GM18870 (cell line): ENCODE results near the gene MYD88.
A peak's percentile ranks its signal among the peaks of the same experiment; 100 is the strongest.

ENCODE experiments used
- ATAC-seq: cut with Tn5 transposase; IDR thresholded peaks from one replicate; pipeline ENCODE4 v1.9.1; 2021; ENCODE audit warnings: moderate library complexity; ENCODE audit not compliant: unreplicated experiment

The MYD88 gene

GRCh38 chr3:38111696-38112377 is 26.6 kb upstream of the MYD88 start:
- no peak for ATAC-seq

GRCh38 chr3:38112378-38112761 is 26.1 kb upstream of the MYD88 start:
- ATAC-seq: no peak

- ATAC-seq: no peak
These were observed 24.2 kb upstream of the MYD88 start for GRCh38 chr3:38114052-38114874.

- no peak for ATAC-seq
These were observed 23.4 kb upstream of the MYD88 start for GRCh38 chr3:38114875-38115644.

- ATAC-seq: no peak
These were observed 22.6 kb upstream of the MYD88 start for GRCh38 chr3:38115645-38116427.

- ATAC-seq: no peak
These were observed 21.8 kb upstream of the MYD88 start for GRCh38 chr3:38116471-38117162.

- ATAC-seq: no peak
These were observed 21.2 kb upstream of the MYD88 start for GRCh38 chr3:38117163-38117716.

- peak; percentile 66 for ATAC-seq
These were observed 20.6 kb upstream of the MYD88 start for GRCh38 chr3:38117748-38118420.

GRCh38 chr3:38118421-38119247 is 19.8 kb upstream of the MYD88 start:
- ATAC-seq: no peak

GRCh38 chr3:38119248-38119544 is 19.3 kb upstream of the MYD88 start:
- ATAC-seq: no peak

- no peak for ATAC-seq
These were observed 18.4 kb upstream of the MYD88 start for GRCh38 chr3:38119821-38120692.

GRCh38 chr3:38120693-38121450 is 17.6 kb upstream of the MYD88 start:
- ATAC-seq: no peak

GRCh38 chr3:38121451-38121831 is 17.0 kb upstream of the MYD88 start:
- ATAC-seq: no peak

- ATAC-seq: no peak
These were observed 16.5 kb upstream of the MYD88 start for GRCh38 chr3:38121832-38122461.

GRCh38 chr3:38122712-38123290 is 15.7 kb upstream of the MYD88 start:
- no peak for ATAC-seq
